IMR-90 (cell line): ENCODE data around the gene NRCAM. TPM values are rescaled to one million over a fixed set of nuclear protein-coding genes. Genes with fewer than 3 reads are reported as not detected.

Experiments
- ATAC-seq: fragments of 200-7000 bp; cut with Tn5 transposase; 2 replicates; pipeline ENCODE4 v1.9.1; 2020; ENCODE audit warnings: low read depth, mild to moderate bottlenecking, moderate library complexity
- BruUV-seq: library from RNA; stranded (reverse); fragments of 400-500 nt; replicated peaks from 2 replicates; lab custom pipeline; 2021; lab: Mats Ljungman, UMichigan
- CTCF ChIA-PET: fragments of 300-600 bp; formaldehyde crosslinking; extraction: SDS; loops from one replicate; lab custom pipeline; 2021; ENCODE audit warnings: antibody characterized with exemption; lab: Yijun Ruan, JAX
- POLR2A ChIA-PET: fragments of 300-600 bp; sonication (Branson Sonifier 250); formaldehyde crosslinking; loops from one replicate; lab custom pipeline; 2022; ENCODE audit warnings: antibody characterized with exemption; ENCODE audit not compliant: unreplicated experiment; lab: Charles Lee
- DNase-seq: peaks from one replicate; pipeline ENCODE4 v3.0.0; 2013
- H2AFZ ChIP-seq: replicated peaks from 2 replicates; pipeline ENCODE3; 2013; ENCODE audit warnings: low read length, mild to moderate bottlenecking; ENCODE audit not compliant: poor library complexity
- H2AK5ac ChIP-seq: 2 replicates; pipeline ENCODE4 v1.6.1; 2013; ENCODE audit warnings: low read depth, low read length, inconsistent platforms
- H2AK9ac ChIP-seq: replicated peaks from 2 replicates; pipeline ENCODE3; 2013; ENCODE audit warnings: mild to moderate bottlenecking, low read depth, low read length, moderate library complexity; ENCODE audit not compliant: poor library complexity
- H2BK120ac ChIP-seq: 2 replicates; pipeline ENCODE4 v1.6.1; 2013; ENCODE audit warnings: low read depth, low read length, inconsistent platforms
- H2BK15ac ChIP-seq: 3 replicates; pipeline ENCODE4 v1.6.1; 2013; ENCODE audit warnings: low read depth, low read length, inconsistent platforms
- H2BK20ac ChIP-seq: 2 replicates; pipeline ENCODE4 v1.6.1; 2013; ENCODE audit warnings: low read depth, mild to moderate bottlenecking, inconsistent platforms, low read length, moderate library complexity
- H2BK5ac ChIP-seq: 2 replicates; pipeline ENCODE4 v1.6.1; 2013; ENCODE audit warnings: mild to moderate bottlenecking, low read depth, low read length, inconsistent platforms; ENCODE audit not compliant: poor library complexity, severe bottlenecking
- H3K14ac ChIP-seq: replicated peaks from 2 replicates; pipeline ENCODE4 v1.6.1; 2013; ENCODE audit warnings: low read depth, low read length, inconsistent platforms
- H3K18ac ChIP-seq: 2 replicates; pipeline ENCODE4 v1.6.1; 2013; ENCODE audit warnings: low read depth, low read length, control low read depth
- H3K23ac ChIP-seq: 2 replicates; pipeline ENCODE4 v1.6.1; 2013; ENCODE audit warnings: low read depth, low read length, inconsistent platforms
- H3K27ac ChIP-seq: 2 replicates; pipeline ENCODE4 v1.5.1; 2013; ENCODE audit warnings: mild to moderate bottlenecking, control low read depth, low read length; ENCODE audit not compliant: insufficient read depth
- H3K27me3 ChIP-seq: 2 replicates; pipeline ENCODE4 v1.6.1; 2013; ENCODE audit warnings: low read length; ENCODE audit not compliant: control insufficient read depth, insufficient read depth
- H3K36me3 ChIP-seq: 2 replicates; pipeline ENCODE4 v1.6.1; 2013; ENCODE audit warnings: low read length, mixed read lengths; ENCODE audit not compliant: control insufficient read depth, insufficient read depth
- H3K4ac ChIP-seq: 2 replicates; pipeline ENCODE4 v1.6.1; 2013; ENCODE audit warnings: low read depth, low read length, inconsistent platforms
- H3K4me1 ChIP-seq: 2 replicates; pipeline ENCODE4 v1.6.1; 2013; ENCODE audit warnings: low read length, mixed read lengths; ENCODE audit not compliant: control insufficient read depth, insufficient read depth
- H3K4me2 ChIP-seq: 2 replicates; pipeline ENCODE4 v1.6.1; 2013; ENCODE audit warnings: low read depth, mild to moderate bottlenecking, control low read depth, low read length, moderate library complexity
- H3K4me3 ChIP-seq: 2 replicates; pipeline ENCODE4 v1.5.1; 2013; ENCODE audit warnings: low read depth, mild to moderate bottlenecking, control low read depth, low read length, moderate library complexity; ENCODE audit not compliant: insufficient read depth
- H3K56ac ChIP-seq: 2 replicates; pipeline ENCODE4 v1.6.1; 2013; ENCODE audit warnings: low read length, inconsistent platforms; ENCODE audit not compliant: insufficient read depth; ENCODE audit errors: extremely low read depth
- H3K79me1 ChIP-seq, 2 experiments: 2 replicates each; pipeline ENCODE4 v1.6.1; 2013; ENCODE audit warnings: low read length in 2 of 2, inconsistent platforms in 1 of 2, low read depth in 1 of 2
- H3K9ac ChIP-seq: 2 replicates; pipeline ENCODE4 v1.6.1; 2013; ENCODE audit warnings: low read depth, low read length, control low read depth
- H3K9me1 ChIP-seq: 2 replicates; pipeline ENCODE4 v1.6.1; 2013; ENCODE audit warnings: low read length, inconsistent platforms; ENCODE audit not compliant: insufficient read depth
- H3K9me3 ChIP-seq: 2 replicates; pipeline ENCODE4 v1.6.1; 2013; ENCODE audit warnings: low read length; ENCODE audit not compliant: control insufficient read depth, insufficient read depth
- H4K20me1 ChIP-seq: 2 replicates; pipeline ENCODE4 v1.6.1; 2013; ENCODE audit warnings: low read length, inconsistent platforms; ENCODE audit not compliant: insufficient read depth
- H4K5ac ChIP-seq: 2 replicates; pipeline ENCODE4 v1.6.1; 2013; ENCODE audit warnings: mild to moderate bottlenecking, low read depth, low read length, control low read depth
- H4K8ac ChIP-seq, 2 experiments: 2 replicates each; pipeline ENCODE4 v1.6.1; 2013; ENCODE audit warnings: low read depth in 2 of 2, low read length in 2 of 2, control low read depth in 1 of 2, inconsistent platforms in 1 of 2
- H4K91ac ChIP-seq: 2 replicates; pipeline ENCODE4 v1.6.1; 2013; ENCODE audit warnings: low read depth, low read length, inconsistent platforms; ENCODE audit not compliant: insufficient read depth
- BHLHE40 ChIP-seq: fragments of 150-350 bp; IDR thresholded peaks from 2 replicates; pipeline ENCODE4 v1.6.1; 2016; ENCODE audit warnings: mild to moderate bottlenecking, low read depth, low read length
- CEBPB ChIP-seq: IDR thresholded peaks from 2 replicates; pipeline ENCODE4 v1.6.1; 2012; ENCODE audit warnings: low read depth, low read length, improper control_type of control experiment
- CHD1 ChIP-seq: IDR thresholded peaks from 2 replicates; pipeline ENCODE4 v1.6.1; 2012; ENCODE audit warnings: low read depth, low read length, improper control_type of control experiment
- FOS ChIP-seq: fragments of 150-350 bp; IDR thresholded peaks from 2 replicates; pipeline ENCODE4 v1.6.1; 2016; ENCODE audit warnings: low read depth, low read length
- MAFK ChIP-seq: IDR thresholded peaks from 2 replicates; pipeline ENCODE4 v1.6.1; 2012; ENCODE audit warnings: low read depth, low read length, improper control_type of control experiment
- MAZ ChIP-seq: IDR thresholded peaks from 2 replicates; pipeline ENCODE4 v1.6.1; 2012; ENCODE audit warnings: low read depth, mild to moderate bottlenecking, low read length, improper control_type of control experiment, moderate library complexity, borderline replicate concordance
- MXI1 ChIP-seq: IDR thresholded peaks from 2 replicates; pipeline ENCODE4 v1.6.1; 2012; ENCODE audit warnings: low read depth, mild to moderate bottlenecking, low read length, moderate library complexity, borderline replicate concordance
- NFE2L2 ChIP-seq: fragments of 150-350 bp; IDR thresholded peaks from 2 replicates; pipeline ENCODE4 v1.6.1; 2016; ENCODE audit warnings: low read depth, mild to moderate bottlenecking, low read length
- POLR2A ChIP-seq: IDR thresholded peaks from 2 replicates; pipeline ENCODE4 v1.6.1; 2012; ENCODE audit warnings: mild to moderate bottlenecking, low read depth, low read length
- RAD21 ChIP-seq: IDR thresholded peaks from 2 replicates; pipeline ENCODE4 v1.6.1; 2012; ENCODE audit warnings: low read length, improper control_type of control experiment
- RCOR1 ChIP-seq: IDR thresholded peaks from 2 replicates; pipeline ENCODE4 v1.6.1; 2012; ENCODE audit warnings: mild to moderate bottlenecking, low read length, improper control_type of control experiment; ENCODE audit not compliant: insufficient replicate concordance
- RFX5 ChIP-seq: IDR thresholded peaks from 2 replicates; pipeline ENCODE4 v1.8.0; 2012; ENCODE audit warnings: low read depth, mild to moderate bottlenecking, low read length, moderate library complexity
- SMC3 ChIP-seq: fragments of 150-350 bp; IDR thresholded peaks from 2 replicates; pipeline ENCODE4 v1.6.1; 2016; ENCODE audit warnings: low read depth, mild to moderate bottlenecking, antibody characterized with exemption, low read length, moderate library complexity
- USF2 ChIP-seq: fragments of 150-350 bp; IDR thresholded peaks from 2 replicates; pipeline ENCODE4 v1.6.1; 2017; ENCODE audit warnings: mild to moderate bottlenecking, antibody characterized with exemption, low read length, low read depth
- WGBS, 2 experiments: methylation state at CpG; one replicate each; pipeline versions ENCODE4 v1.1.5 to v1.1.7; 2013; ENCODE audit warnings: missing lambda C conversion rate in 2 of 2; ENCODE audit not compliant: insufficient read length in 1 of 2; ENCODE audit errors: extremely low coverage in 2 of 2; 5-methylcytosine and 5-hydroxymethylcytosine counted together
- dilution Hi-C: fragments of 300-500 bp; cut with HindIII; formaldehyde crosslinking; loops from one replicate; pipeline ENCODE4 v1.14.3; 2018; ENCODE audit warnings: low sequenced_read_pairs; ENCODE audit not compliant: unreplicated experiment
- in situ Hi-C: fragments of 300-500 bp; cut with MboI; formaldehyde crosslinking; loops from 3 replicates; pipeline ENCODE4 v1.14.3; 2019; ENCODE audit warnings: low sequenced_read_pairs, inconsistent platforms, mixed read lengths
- intact Hi-C: fragments of 100-400 bp; cut with micrococcal nuclease; formaldehyde crosslinking; loops from 2 replicates; pipeline ENCODE4 v1.10.0; 2022
- polyA plus RNA-seq, 3 experiments: library from polyadenylated mRNA; depleted of rRNA; stranded (reverse); fragments of >200 nt; gene quantifications; 2 replicates each; pipeline ENCODE4 v1.2.3, GENCODE V29; 2012; ENCODE audit warnings: low replicate concordance in 1 of 3
- total RNA-seq: library from RNA; depleted of rRNA; stranded (reverse); fragments of >200 nt; gene quantifications from 2 replicates; pipeline ENCODE4 v1.2.3, GENCODE V29; 2012
- TF ChIP-seq, protein P1 (sequence below): fragments of 150-350 bp; IDR thresholded peaks from 2 replicates; pipeline ENCODE4 v1.6.1; 2016; ENCODE audit warnings: low read depth, mild to moderate bottlenecking, low read length, moderate library complexity, borderline replicate concordance
- TF ChIP-seq, protein P2 (sequence below): conservative IDR thresholded peaks from 2 replicates; pipeline ENCODE4 v1.5.1; 2012; ENCODE audit warnings: mild to moderate bottlenecking, low read depth, low read length, improper control_type of control experiment

The NRCAM gene
- total and polyA plus RNA-seq, 2 of the 4 experiments (the other 2 are of a cell fraction) = 0.46 to 1.1 TPM

DNA sequence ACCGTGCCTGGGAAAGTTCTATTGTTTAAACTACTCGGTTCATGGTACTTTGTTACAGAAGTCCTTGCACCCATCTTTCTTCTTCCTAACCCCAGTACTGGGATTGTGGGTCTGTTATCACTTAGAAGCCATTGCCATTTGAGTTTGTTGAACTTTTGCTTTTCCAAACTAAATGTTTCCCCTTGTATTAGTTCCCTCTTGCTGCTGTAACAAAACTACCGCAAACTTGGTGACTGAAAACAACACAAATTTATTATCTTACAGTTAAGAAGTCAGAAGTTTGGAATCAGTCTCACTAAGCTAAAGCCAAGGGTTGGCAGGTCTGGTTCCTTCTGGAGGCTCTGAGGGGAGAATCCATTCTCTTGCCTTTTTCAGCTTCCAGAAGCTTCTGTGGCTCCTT is 319.2 kb downstream of the NRCAM start:
- peaks cover 2% of the 10 kb centered on the region; the same call in 1 of the 2 replicates for H3K4me1 ChIP-seq
- no peak overlapping the region for H2BK5ac ChIP-seq
- H3K9me3 ChIP-seq = no peaks in the 10 kb centered on the region
- TF ChIP-seq SMC3 (no peak), RAD21 (no peak), CHD1 (no peak), CEBPB (no peak), RFX5 (no peak), MAZ (no peak), FOS (no peak), USF2 (no peak), MAFK (no peak), NFE2L2 (no peak), MXI1 (no peak), POLR2A (no peak), BHLHE40 (no peak), RCOR1 (no peak)
- TF ChIP-seq, protein P1, sequence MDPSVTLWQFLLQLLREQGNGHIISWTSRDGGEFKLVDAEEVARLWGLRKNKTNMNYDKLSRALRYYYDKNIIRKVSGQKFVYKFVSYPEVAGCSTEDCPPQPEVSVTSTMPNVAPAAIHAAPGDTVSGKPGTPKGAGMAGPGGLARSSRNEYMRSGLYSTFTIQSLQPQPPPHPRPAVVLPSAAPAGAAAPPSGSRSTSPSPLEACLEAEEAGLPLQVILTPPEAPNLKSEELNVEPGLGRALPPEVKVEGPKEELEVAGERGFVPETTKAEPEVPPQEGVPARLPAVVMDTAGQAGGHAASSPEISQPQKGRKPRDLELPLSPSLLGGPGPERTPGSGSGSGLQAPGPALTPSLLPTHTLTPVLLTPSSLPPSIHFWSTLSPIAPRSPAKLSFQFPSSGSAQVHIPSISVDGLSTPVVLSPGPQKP = no peak
- TF ChIP-seq, protein P2, sequence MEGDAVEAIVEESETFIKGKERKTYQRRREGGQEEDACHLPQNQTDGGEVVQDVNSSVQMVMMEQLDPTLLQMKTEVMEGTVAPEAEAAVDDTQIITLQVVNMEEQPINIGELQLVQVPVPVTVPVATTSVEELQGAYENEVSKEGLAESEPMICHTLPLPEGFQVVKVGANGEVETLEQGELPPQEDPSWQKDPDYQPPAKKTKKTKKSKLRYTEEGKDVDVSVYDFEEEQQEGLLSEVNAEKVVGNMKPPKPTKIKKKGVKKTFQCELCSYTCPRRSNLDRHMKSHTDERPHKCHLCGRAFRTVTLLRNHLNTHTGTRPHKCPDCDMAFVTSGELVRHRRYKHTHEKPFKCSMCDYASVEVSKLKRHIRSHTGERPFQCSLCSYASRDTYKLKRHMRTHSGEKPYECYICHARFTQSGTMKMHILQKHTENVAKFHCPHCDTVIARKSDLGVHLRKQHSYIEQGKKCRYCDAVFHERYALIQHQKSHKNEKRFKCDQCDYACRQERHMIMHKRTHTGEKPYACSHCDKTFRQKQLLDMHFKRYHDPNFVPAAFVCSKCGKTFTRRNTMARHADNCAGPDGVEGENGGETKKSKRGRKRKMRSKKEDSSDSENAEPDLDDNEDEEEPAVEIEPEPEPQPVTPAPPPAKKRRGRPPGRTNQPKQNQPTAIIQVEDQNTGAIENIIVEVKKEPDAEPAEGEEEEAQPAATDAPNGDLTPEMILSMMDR = no peak
- H3K27ac ChIP-seq = no peak overlapping the region
- no peak overlapping the region for H3K4me3 ChIP-seq
- H4K20me1 ChIP-seq = no peaks in the 10 kb centered on the region
- no peak overlapping the region for H2AK5ac ChIP-seq
- dilution Hi-C loops = loop anchor here (25.0 kb wide), 1 partner anchor 125 kb away; the partner anchor contains the start of gene LAMB1
- H3K56ac ChIP-seq = no peak overlapping the region
- no peak overlapping the region for H2BK15ac ChIP-seq
- no peaks in the 10 kb centered on the region for H3K79me1 ChIP-seq
- H3K4me2 ChIP-seq = no peak overlapping the region
- WGBS, 2 experiments = no CpG with 5 or more reads among the region's 3 CpGs
- H3K9ac ChIP-seq = no peak overlapping the region
- no peak overlapping the region for H2BK20ac ChIP-seq
- no peak overlapping the region for H3K4ac ChIP-seq
- H4K5ac ChIP-seq = no peak overlapping the region
- H3K14ac ChIP-seq = no peak overlapping the region
- no peak overlapping the region for H4K8ac ChIP-seq
- ChIA-PET CTCF (no interaction called here), POLR2A (no interaction called here)
- no peak overlapping the region for H2AK9ac ChIP-seq
- no TSS peak for BruUV-seq
- no peak for DNase-seq
- H2AFZ ChIP-seq = no peak overlapping the region
- H3K36me3 ChIP-seq = no peaks in the 10 kb centered on the region
- no peak overlapping the region for H3K23ac ChIP-seq
- H2BK120ac ChIP-seq = no peak overlapping the region
- in situ Hi-C loops = loop anchor here (5.0 to 25.0 kb wide), 2 partner anchors 135 to 400 kb away; partner anchors contain the start of genes CBLL1 and LAMB1
- ATAC-seq = no peak
- no peaks in the 10 kb centered on the region for H3K9me1 ChIP-seq
- no peak overlapping the region for H4K91ac ChIP-seq
- intact Hi-C loops = no loop called here
- no peak overlapping the region for H3K18ac ChIP-seq
- H3K27me3 ChIP-seq = no peaks in the 10 kb centered on the region
